GM12878 (cell line): ENCODE results near the gene LHFPL3. TPM values are rescaled to one million over a fixed set of nuclear protein-coding genes. Genes with fewer than 3 reads are reported as not detected.

ENCODE experiments used
- ATAC-seq: fragments of 200-7000 bp; cut with Tn5 transposase; 3 replicates; pipeline ENCODE4 v1.9.1; 2020; ENCODE audit warnings: mild to moderate bottlenecking, moderate library complexity
- BruUV-seq: library from RNA; stranded (reverse); fragments of 400-500 nt; replicated peaks from 2 replicates; lab custom pipeline; 2021; lab: Mats Ljungman, UMichigan
- CTCF ChIA-PET: fragments of 300-600 bp; sonication (Branson Sonifier 250); formaldehyde crosslinking; extraction: SDS; loops from one replicate; lab custom pipeline; 2021; ENCODE audit warnings: inconsistent platforms; lab: Yijun Ruan, JAX
- POLR2A ChIA-PET: fragments of 350-600 bp; formaldehyde crosslinking; extraction: SDS; loops from one replicate; lab custom pipeline; 2021; ENCODE audit warnings: inconsistent platforms; lab: Charles Lee
- RAD21 ChIA-PET: fragments of 300-600 bp; sonication (Branson Sonifier 250); formaldehyde crosslinking; loops from one replicate; lab custom pipeline; 2023; ENCODE audit warnings: antibody characterized with exemption; ENCODE audit not compliant: unreplicated experiment; lab: Charles Lee
- SMC1A ChIA-PET: fragments of 300-600 bp; sonication (Branson Sonifier 250); formaldehyde crosslinking; loops from one replicate; lab custom pipeline; 2023; ENCODE audit not compliant: unreplicated experiment, uncharacterized antibody; lab: Charles Lee
- DNase-seq: peaks from one replicate; pipeline ENCODE4 v3.0.0-alpha.2; 2011; ENCODE audit warnings: low read depth, low spot score
- FAIRE-seq: peaks from 3 replicates; lab custom pipeline; 2011; peaks lifted over from hg19 to GRCh38; lab: Jason Lieb, UNC
- H2AFZ ChIP-seq: 2 replicates; pipeline ENCODE4 v1.6.0; 2011; ENCODE audit warnings: low read depth, low read length, control low read depth; ENCODE audit not compliant: control insufficient read depth
- H3K27ac ChIP-seq: 2 replicates; pipeline ENCODE4 v1.5.1; 2011; ENCODE audit warnings: control low read depth; ENCODE audit not compliant: control insufficient read depth, insufficient read depth
- H3K27me3 ChIP-seq, 2 experiments: replicated peaks in 1 of 2; 2 replicates each; pipeline versions ENCODE4 v1.6.0 to v1.6.1; 2011; ENCODE audit warnings: low read length in 1 of 2; ENCODE audit not compliant: control insufficient read depth in 2 of 2, insufficient read depth in 2 of 2
- H3K36me3 ChIP-seq, 2 experiments: 2 replicates each; pipeline ENCODE4 v1.5.1; 2011; ENCODE audit warnings: low read length in 1 of 2; ENCODE audit not compliant: control insufficient read depth in 2 of 2, insufficient read depth in 2 of 2
- H3K4me1 ChIP-seq: 2 replicates; pipeline ENCODE4 v1.6.1; 2011; ENCODE audit warnings: mild to moderate bottlenecking, low read length, moderate library complexity, mixed read lengths; ENCODE audit not compliant: control insufficient read depth, insufficient read depth
- H3K4me2 ChIP-seq: 2 replicates; pipeline ENCODE4 v1.6.0; 2011; ENCODE audit warnings: control low read depth; ENCODE audit not compliant: control insufficient read depth, insufficient read depth
- H3K4me3 ChIP-seq: fragments of 200-600 bp; sonication (generic); 2 replicates; pipeline ENCODE4 v1.5.1; 2016
- H3K79me2 ChIP-seq: 2 replicates; pipeline ENCODE4 v1.6.0; 2011; ENCODE audit warnings: low read length; ENCODE audit not compliant: control insufficient read depth, insufficient read depth
- H3K9ac ChIP-seq: 2 replicates; pipeline ENCODE4 v1.8.0; 2011; ENCODE audit warnings: low read length, control low read depth, mixed read lengths; ENCODE audit not compliant: control insufficient read depth, insufficient read depth
- H3K9me3 ChIP-seq: replicated peaks from 3 replicates; pipeline ENCODE4 v1.5.1; 2011; ENCODE audit warnings: mild to moderate bottlenecking, low read length; ENCODE audit not compliant: control insufficient read depth, insufficient read depth
- H4K20me1 ChIP-seq: 2 replicates; pipeline ENCODE4 v1.6.0; 2011; ENCODE audit not compliant: control insufficient read depth, insufficient read depth
- CBX5 ChIP-seq: sonication (generic); IDR thresholded peaks from 2 replicates; pipeline ENCODE4 v1.6.1; 2016; ENCODE audit warnings: low read depth, moderate library complexity, mild to moderate bottlenecking, inconsistent platforms
- CREB1 ChIP-seq: IDR thresholded peaks from 2 replicates; pipeline ENCODE4 v1.6.1; 2012; ENCODE audit warnings: low read depth, mild to moderate bottlenecking, inconsistent platforms
- FOS ChIP-seq: IDR thresholded peaks from 3 replicates; pipeline ENCODE4 v1.6.1; 2011; ENCODE audit warnings: borderline replicate concordance; ENCODE audit not compliant: insufficient read length; ENCODE audit errors: extremely low read depth
- FOXM1 ChIP-seq: IDR thresholded peaks from 2 replicates; pipeline ENCODE4 v1.6.1; 2012; ENCODE audit warnings: low read depth, mild to moderate bottlenecking, inconsistent platforms, low read length, moderate library complexity
- STAT3 ChIP-seq: IDR thresholded peaks from 2 replicates; pipeline ENCODE4 v1.6.1; 2011; ENCODE audit warnings: low read depth, low read length, improper control_type of control experiment
- SUPT20H ChIP-seq: IDR thresholded peaks from 2 replicates; pipeline ENCODE4 v1.6.1; 2011; ENCODE audit warnings: low read depth, mild to moderate bottlenecking, low read length, moderate library complexity, borderline replicate concordance; ENCODE audit not compliant: control insufficient read depth
- YY1 ChIP-seq: IDR thresholded peaks from 2 replicates; pipeline ENCODE4 v1.6.1; 2011; ENCODE audit warnings: low read depth, mild to moderate bottlenecking, low read length
- ZNF687 ChIP-seq: fragments of 450-650 bp; IDR thresholded peaks from 2 replicates; pipeline ENCODE4 v1.6.1; 2017; ENCODE audit warnings: mild to moderate bottlenecking, moderate library complexity
- WGBS: methylation state at CpG from one replicate; pipeline ENCODE4 v1.1.6; 2016; ENCODE audit warnings: low lambda C conversion rate; ENCODE audit not compliant: insufficient replicate concordance, insufficient coverage; ENCODE audit errors: missing lambda C conversion rate; 5-methylcytosine and 5-hydroxymethylcytosine counted together
- in situ Hi-C: fragments of 300-500 bp; cut with MboI; formaldehyde crosslinking; loops from 9 replicates; pipeline ENCODE4 v1.14.3; 2018; ENCODE audit warnings: mixed read lengths
- intact Hi-C: fragments of 100-400 bp; cut with micrococcal nuclease; formaldehyde crosslinking; loops from one replicate; pipeline ENCODE4 v1.14.2; 2022; ENCODE audit not compliant: unreplicated experiment
- polyA plus RNA-seq, 11 experiments: library from polyadenylated mRNA; depleted of rRNA in 4 of 11; unstranded in 6 of 11; stranded (reverse) in 5 of 11; fragments of >200 nt; fragmentation: Nextera tagmentation in 4 of 11; fragmentation: Illumina TruSeq in 1 of 11; extraction: Ambion mirVana in 4 of 11; extraction: Trizol in 1 of 11; gene quantifications; 1 replicate in 1 of 11; 2 replicates in 10 of 11; pipeline versions ENCODE4 v1.2.1 to v1.2.3, GENCODE V29; 2011 to 2016; ENCODE audit warnings: inconsistent platforms in 2 of 11, missing spikeins in 2 of 11, low read depth in 1 of 11
- total RNA-seq, 4 experiments: library from RNA; depleted of rRNA in 3 of 4; stranded (reverse); fragments of >200 nt in 3 of 4; fragmentation: Illumina TruSeq in 1 of 4; extraction: Trizol in 1 of 4; gene quantifications; 2 replicates each; pipeline versions ENCODE4 v1.2.1 to v1.2.3, GENCODE V29; 2013 to 2021
- TF ChIP-seq, protein P1 (sequence below): fragments of 450-650 bp; IDR thresholded peaks from 2 replicates; pipeline ENCODE4 v1.6.1; 2016; ENCODE audit warnings: mild to moderate bottlenecking
- TF ChIP-seq, protein P2 (sequence below), 3 experiments: IDR thresholded peaks in 2 of 3; conservative IDR thresholded peaks in 1 of 3; 2 replicates each; pipeline ENCODE4 v1.5.1; 2011; ENCODE audit warnings: low read depth in 3 of 3, low read length in 3 of 3, mild to moderate bottlenecking in 3 of 3, control low read depth in 2 of 3, moderate library complexity in 2 of 3, inconsistent platforms in 1 of 3, mixed read lengths in 1 of 3; ENCODE audit not compliant: control insufficient read depth in 2 of 3, insufficient read depth in 1 of 3; ENCODE audit errors: extremely low read depth in 1 of 3

The LHFPL3 gene
- total and polyA plus RNA-seq, 10 of the 15 experiments (the other 5 are each of a cell fraction or from before 2014, with no cell fraction given), result 0.09 TPM; not detected in 9

GRCh38 chr7:104848138-104848990 lies 520.0 kb downstream of the LHFPL3 start:
- Histone ChIP-seq H3K9ac (no peak overlapping the region), H3K4me3 (no peak overlapping the region), H4K20me1 (no peaks in the 10 kb centered on the region), H3K27me3 (no peaks in the 10 kb centered on the region), H3K4me2 (no peak overlapping the region), H2AFZ (no peak overlapping the region; the same call in 1 of the 2 replicates), H3K9me3 (no peaks in the 10 kb centered on the region), H3K4me1 (peaks cover 4% of the 10 kb centered on the region; the same call in 1 of the 2 replicates), H3K27ac (no peak overlapping the region), H3K36me3 (no peaks in the 10 kb centered on the region), H3K79me2 (no peaks in the 10 kb centered on the region)
- RAD21 ChIA-PET, result interaction anchor here (0.5 to 2.8 kb wide), 7 partner anchors 8 to 617 kb away, joined by 3 to 11 read pairs (median 4); no protein-coding TSS in a partner anchor
- in situ Hi-C loops (loop anchor here (5.0 kb wide), 1 partner anchor 206 kb away; no protein-coding TSS in a partner anchor), intact Hi-C loops (loop anchor here (1.0 to 5.0 kb wide), 4 partner anchors 69 to 616 kb away; no protein-coding TSS in a partner anchor)
- CTCF ChIA-PET, result interaction anchor here (0.6 to 3.8 kb wide), 32 partner anchors 9 to 618 kb away, joined by 3 to 62 read pairs (median 6); no protein-coding TSS in a partner anchor
- no peak for DNase-seq
- peak; percentile 78 for ATAC-seq
- FAIRE-seq, result no peak
- WGBS, result 52% methylated on average over 7 of the region's 7 CpGs
- no TSS peak for BruUV-seq
- SMC1A ChIA-PET, result interaction anchor here (0.9 to 4.3 kb wide), 10 partner anchors 10 to 617 kb away, joined by 3 to 36 read pairs (median 4); no protein-coding TSS in a partner anchor
- POLR2A ChIA-PET, result interaction anchor here (1.5 kb wide), 1 partner anchor 9 kb away, joined by 3 read pairs; no protein-coding TSS in a partner anchor
- TF ChIP-seq ZNF687 (no peak), CREB1 (no peak), FOS (no peak), CBX5 (no peak), STAT3 (no peak), SUPT20H (no peak), YY1 (no peak), FOXM1 (no peak)
- TF ChIP-seq, protein P1, sequence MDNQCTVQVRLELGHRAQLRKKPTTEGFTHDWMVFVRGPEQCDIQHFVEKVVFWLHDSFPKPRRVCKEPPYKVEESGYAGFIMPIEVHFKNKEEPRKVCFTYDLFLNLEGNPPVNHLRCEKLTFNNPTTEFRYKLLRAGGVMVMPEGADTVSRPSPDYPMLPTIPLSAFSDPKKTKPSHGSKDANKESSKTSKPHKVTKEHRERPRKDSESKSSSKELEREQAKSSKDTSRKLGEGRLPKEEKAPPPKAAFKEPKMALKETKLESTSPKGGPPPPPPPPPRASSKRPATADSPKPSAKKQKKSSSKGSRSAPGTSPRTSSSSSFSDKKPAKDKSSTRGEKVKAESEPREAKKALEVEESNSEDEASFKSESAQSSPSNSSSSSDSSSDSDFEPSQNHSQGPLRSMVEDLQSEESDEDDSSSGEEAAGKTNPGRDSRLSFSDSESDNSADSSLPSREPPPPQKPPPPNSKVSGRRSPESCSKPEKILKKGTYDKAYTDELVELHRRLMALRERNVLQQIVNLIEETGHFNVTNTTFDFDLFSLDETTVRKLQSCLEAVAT, result no peak
- TF ChIP-seq, protein P2, sequence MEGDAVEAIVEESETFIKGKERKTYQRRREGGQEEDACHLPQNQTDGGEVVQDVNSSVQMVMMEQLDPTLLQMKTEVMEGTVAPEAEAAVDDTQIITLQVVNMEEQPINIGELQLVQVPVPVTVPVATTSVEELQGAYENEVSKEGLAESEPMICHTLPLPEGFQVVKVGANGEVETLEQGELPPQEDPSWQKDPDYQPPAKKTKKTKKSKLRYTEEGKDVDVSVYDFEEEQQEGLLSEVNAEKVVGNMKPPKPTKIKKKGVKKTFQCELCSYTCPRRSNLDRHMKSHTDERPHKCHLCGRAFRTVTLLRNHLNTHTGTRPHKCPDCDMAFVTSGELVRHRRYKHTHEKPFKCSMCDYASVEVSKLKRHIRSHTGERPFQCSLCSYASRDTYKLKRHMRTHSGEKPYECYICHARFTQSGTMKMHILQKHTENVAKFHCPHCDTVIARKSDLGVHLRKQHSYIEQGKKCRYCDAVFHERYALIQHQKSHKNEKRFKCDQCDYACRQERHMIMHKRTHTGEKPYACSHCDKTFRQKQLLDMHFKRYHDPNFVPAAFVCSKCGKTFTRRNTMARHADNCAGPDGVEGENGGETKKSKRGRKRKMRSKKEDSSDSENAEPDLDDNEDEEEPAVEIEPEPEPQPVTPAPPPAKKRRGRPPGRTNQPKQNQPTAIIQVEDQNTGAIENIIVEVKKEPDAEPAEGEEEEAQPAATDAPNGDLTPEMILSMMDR (IDR thresholded peaks at IDR 0.05 in 2 of 3, conservative IDR thresholded peaks at IDR 0.05 in 1 of 3; ENCODE audit: control insufficient read depth in 2 of 3, extremely low read depth in 1 of 3, insufficient read depth in 1 of 3, low read depth in 3 of 3, low read length in 3 of 3), result peak; percentile 76 to 89 (median 79)
